ENCODE results near the gene ATP8A2.

GRCh38 chr13:26047040-26047439 lies 675.3 kb downstream of the ATP8A2 start:
- TF ChIP-seq CTCF (IDR thresholded peaks at IDR 0.05) (no peak), POLR2A (IDR thresholded peaks at IDR 0.05) (no peak)
